OCI-LY7 (cell line): ENCODE measurements around the gene SPTLC2. TPM values are rescaled to one million over a fixed set of nuclear protein-coding genes. Genes with fewer than 3 reads are reported as not detected.

Experiments used
- BruUV-seq: library from RNA; stranded (reverse); fragments of 400-500 nt; replicated peaks from 2 replicates; lab custom pipeline; 2021; lab: Mats Ljungman, UMichigan
- CTCF ChIA-PET: fragments of 300-600 bp; sonication (Branson Sonifier 250); formaldehyde crosslinking; loops from one replicate; lab custom pipeline; 2022; ENCODE audit warnings: antibody characterized with exemption; ENCODE audit not compliant: unreplicated experiment; lab: Charles Lee
- POLR2A ChIA-PET: fragments of 300-600 bp; sonication (Branson Sonifier 250); formaldehyde crosslinking; loops from one replicate; lab custom pipeline; 2022; ENCODE audit warnings: antibody characterized with exemption; lab: Charles Lee
- DNase-seq: peaks from one replicate; pipeline ENCODE4 v3.0.0-alpha.2; 2015; ENCODE audit warnings: low spot score
- H2AFZ ChIP-seq: fragments of 200-600 bp; sonication (generic), shearing (Covaris generic); 2 replicates; pipeline ENCODE4 v1.6.1; 2014; ENCODE audit warnings: mild to moderate bottlenecking, antibody characterized with exemption, low read length, moderate library complexity
- H3K27ac ChIP-seq: fragments of 200-600 bp; sonication (generic); 2 replicates; pipeline ENCODE4 v1.5.1; 2014; ENCODE audit warnings: mixed run types, low read depth, mild to moderate bottlenecking, moderate library complexity, low read length, inconsistent platforms; ENCODE audit not compliant: poor library complexity, severe bottlenecking
- H3K36me3 ChIP-seq: fragments of 200-600 bp; sonication (generic); 2 replicates; pipeline ENCODE4 v1.6.1; 2014; ENCODE audit warnings: mild to moderate bottlenecking, antibody characterized with exemption, low read length, moderate library complexity, mixed read lengths; ENCODE audit not compliant: insufficient read depth
- H3K4me1 ChIP-seq: fragments of 200-600 bp; sonication (generic); 2 replicates; pipeline ENCODE4 v1.5.1; 2014; ENCODE audit warnings: mild to moderate bottlenecking, low read length; ENCODE audit not compliant: insufficient read depth, poor library complexity, severe bottlenecking
- H3K4me2 ChIP-seq: fragments of 200-600 bp; sonication (generic); 2 replicates; pipeline ENCODE4 v1.6.1; 2014; ENCODE audit warnings: mild to moderate bottlenecking, low read length
- H3K4me3 ChIP-seq: fragments of 200-600 bp; sonication (generic); 2 replicates; pipeline ENCODE4 v1.5.1; 2014; ENCODE audit warnings: mild to moderate bottlenecking, low read depth, low read length; ENCODE audit not compliant: poor library complexity, severe bottlenecking
- H3K79me2 ChIP-seq: fragments of 200-600 bp; sonication (generic); 2 replicates; pipeline ENCODE4 v1.6.1; 2016; ENCODE audit warnings: low read depth, mild to moderate bottlenecking, low read length, moderate library complexity, mixed read lengths; ENCODE audit not compliant: insufficient read depth
- H3K9me2 ChIP-seq: fragments of 200-600 bp; sonication (generic); 2 replicates; pipeline ENCODE4 v1.6.1; 2016; ENCODE audit warnings: mild to moderate bottlenecking, low read length, mixed read lengths; ENCODE audit not compliant: insufficient read depth
- H3K9me3 ChIP-seq: fragments of 200-600 bp; sonication (generic); 2 replicates; pipeline ENCODE4 v1.6.1; 2014; ENCODE audit warnings: mild to moderate bottlenecking, mixed run types, low read length, mixed read lengths
- H4K20me1 ChIP-seq: fragments of 200-600 bp; sonication (generic); 2 replicates; pipeline ENCODE4 v1.6.1; 2014; ENCODE audit warnings: mild to moderate bottlenecking, antibody characterized with exemption, low read length, moderate library complexity, mixed read lengths; ENCODE audit not compliant: insufficient read depth
- CTCF ChIP-seq: fragments of 200-600 bp; sonication (generic); conservative IDR thresholded peaks from 2 replicates; pipeline ENCODE4 v1.5.1; 2014; ENCODE audit warnings: mild to moderate bottlenecking, antibody characterized with exemption, low read length, moderate library complexity, mixed read lengths
- EZH2phosphoT487 ChIP-seq: fragments of 200-600 bp; sonication (generic); IDR thresholded peaks from 2 replicates; pipeline ENCODE4 v1.6.1; 2018; ENCODE audit warnings: low read depth, borderline replicate concordance, mild to moderate bottlenecking, mixed run types, antibody characterized with exemption, low read length, moderate library complexity, mixed read lengths
- intact Hi-C: fragments of 100-400 bp; cut with micrococcal nuclease; formaldehyde crosslinking; loops from one replicate; pipeline ENCODE4 v1.10.0; 2022; ENCODE audit not compliant: unreplicated experiment
- total RNA-seq, 2 experiments: library from RNA; depleted of rRNA in 1 of 2; stranded (reverse); fragments of >200 nt in 1 of 2; shearing (Covaris generic) in 1 of 2; gene quantifications; 2 replicates each; pipeline ENCODE4 v1.2.3, GENCODE V29; 2014 to 2022

The SPTLC2 gene
- total RNA-seq, 2 experiments from 2014 or later: 14.7 to 45.1 TPM

- ChIA-PET CTCF (interaction anchor here (0.5 kb wide), 1 partner anchor 260 kb away, joined by 3 read pairs; no protein-coding TSS in a partner anchor), POLR2A (no interaction called here)
- Histone ChIP-seq H3K4me3 (no peak overlapping the region), H3K4me1 (no peaks in the 10 kb centered on the region), H3K36me3 (peaks cover 88% of the 10 kb centered on the region), H3K4me2 (no peak overlapping the region), H2AFZ (no peak overlapping the region), H3K27ac (no peak overlapping the region), H3K9me3 (no peaks in the 10 kb centered on the region), H3K9me2 (no peaks in the 10 kb centered on the region), H3K79me2 (no peaks in the 10 kb centered on the region), H4K20me1 (0 out of 2 replicates have a peak, but pooled peaks cover 2% of the 10 kb centered on the region)
- intact Hi-C loops: loop anchor here (5.0 kb wide), 2 partner anchors 253 to 403 kb away; no protein-coding TSS in a partner anchor
- DNase-seq: no peak
- no TSS peak for BruUV-seq
- no peak for TF ChIP-seq EZH2phosphoT487
- TF ChIP-seq CTCF: no peak
These were observed 61.4 kb downstream of the SPTLC2 start for GRCh38 chr14:77554816-77555599.

GRCh38 chr14:77554207-77554606 is 62.2 kb downstream of the SPTLC2 start:
- ChIA-PET POLR2A (interaction anchor here (0.7 to 0.8 kb wide), 2 partner anchors 12 to 21 kb away, joined by 3 to 4 read pairs; no protein-coding TSS in a partner anchor), CTCF (no interaction called here)
- TF ChIP-seq CTCF (no peak), EZH2phosphoT487 (no peak)
- intact Hi-C loops: loop anchor here (5.0 kb wide), 2 partner anchors 252 to 402 kb away; no protein-coding TSS in a partner anchor
- BruUV-seq: no TSS peak
- H3K4me3 ChIP-seq: no peak overlapping the region
- H2AFZ ChIP-seq: no peak overlapping the region
- H3K4me1 ChIP-seq: no peaks in the 10 kb centered on the region
- no peaks in the 10 kb centered on the region for H3K79me2 ChIP-seq
- 0 out of 2 replicates have a peak, but pooled peaks cover 2% of the 10 kb centered on the region for H4K20me1 ChIP-seq
- H3K36me3 ChIP-seq: peaks cover 88% of the 10 kb centered on the region
- no peak overlapping the region for H3K4me2 ChIP-seq
- H3K9me2 ChIP-seq: no peaks in the 10 kb centered on the region
- no peaks in the 10 kb centered on the region for H3K9me3 ChIP-seq
- no peak overlapping the region for H3K27ac ChIP-seq
- no peak for DNase-seq

- Histone ChIP-seq H3K36me3 (peaks cover 76% of the 10 kb centered on the region), H3K9me3 (no peaks in the 10 kb centered on the region), H3K4me2 (no peak overlapping the region), H2AFZ (no peak overlapping the region), H3K4me1 (no peaks in the 10 kb centered on the region), H3K9me2 (no peaks in the 10 kb centered on the region), H3K4me3 (no peak overlapping the region), H3K79me2 (no peaks in the 10 kb centered on the region), H3K27ac (no peak overlapping the region), H4K20me1 (no peaks in the 10 kb centered on the region)
- no peak for DNase-seq
- intact Hi-C loops: no loop called here
- no TSS peak for BruUV-seq
- TF ChIP-seq CTCF: no peak
- no peak for TF ChIP-seq EZH2phosphoT487
- ChIA-PET CTCF (no interaction called here), POLR2A (no interaction called here)
These were observed 67.0 kb downstream of the SPTLC2 start for GRCh38 chr14:77549451-77549850.
